ENCODE measurements around the gene KIAA0930.

GRCh38 chr22:45281010-45281409, 40.3 kb upstream of the KIAA0930 start:
- no peak for TF ChIP-seq POLR2AphosphoS5 (IDR thresholded peaks at IDR 0.05)
- no peak for TF ChIP-seq CTCF (IDR thresholded peaks at IDR 0.05; ENCODE audit: poor library complexity, severe bottlenecking)

Data from neural cell (in vitro differentiated cells).